CMK (cell line): ENCODE measurements around the gene OVCA2.

ENCODE experiments used
- DNase-seq: peaks from one replicate; pipeline ENCODE4 v3.0.0-alpha.2; 2010; ENCODE audit warnings: low read depth

Gene OVCA2

DNA sequence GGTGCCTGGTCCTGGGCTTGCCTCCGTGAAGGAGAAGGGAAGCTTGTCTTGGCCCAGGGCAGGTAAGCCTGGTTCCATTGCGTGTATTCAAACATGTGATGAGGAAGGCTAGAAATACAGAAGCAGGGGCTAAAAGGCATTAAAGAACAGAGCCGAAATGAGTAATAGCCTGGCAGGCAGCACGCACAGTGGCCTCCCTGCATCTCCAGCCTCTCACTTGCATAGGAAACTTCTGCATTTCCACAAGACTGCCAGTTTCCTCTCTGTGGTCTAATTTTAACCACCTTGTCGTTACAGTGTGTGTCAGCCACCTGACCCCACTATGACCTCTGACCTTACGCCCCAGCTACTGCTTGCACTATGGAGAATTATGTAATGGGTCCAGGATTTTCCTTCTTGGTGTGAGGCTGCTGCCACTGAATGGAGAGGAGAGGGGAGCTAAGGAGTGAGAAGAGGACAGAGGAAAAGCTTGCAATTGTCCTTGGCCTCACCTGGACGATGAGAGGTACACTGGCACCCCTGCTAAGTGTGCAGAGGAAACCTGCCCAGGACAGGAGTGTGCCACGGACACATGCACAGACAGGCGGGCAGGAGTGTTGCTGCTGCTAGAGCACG, 45.9 kb downstream of the OVCA2 start:
- DNase-seq: no peak

DNA sequence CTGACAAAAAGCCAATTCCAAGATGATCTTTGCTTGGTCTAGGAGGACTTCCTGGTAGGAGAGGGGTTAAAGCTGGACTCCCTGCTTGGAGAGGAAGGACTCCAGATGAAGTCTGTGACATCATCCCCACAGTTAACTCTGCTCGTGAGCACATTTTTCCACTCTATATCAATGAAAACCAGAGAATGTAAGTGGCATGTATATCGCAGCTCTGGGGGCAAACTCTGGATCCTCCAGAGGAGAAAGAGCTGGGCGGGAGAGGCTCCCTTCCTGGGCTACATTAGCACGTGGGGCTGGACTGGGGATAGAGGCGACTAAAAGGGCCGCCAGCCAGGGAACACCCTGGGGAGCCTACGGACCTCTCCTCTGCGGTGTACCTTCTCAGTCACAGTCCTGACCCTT, 47.2 kb downstream of the OVCA2 start:
- no peak for DNase-seq

DNA sequence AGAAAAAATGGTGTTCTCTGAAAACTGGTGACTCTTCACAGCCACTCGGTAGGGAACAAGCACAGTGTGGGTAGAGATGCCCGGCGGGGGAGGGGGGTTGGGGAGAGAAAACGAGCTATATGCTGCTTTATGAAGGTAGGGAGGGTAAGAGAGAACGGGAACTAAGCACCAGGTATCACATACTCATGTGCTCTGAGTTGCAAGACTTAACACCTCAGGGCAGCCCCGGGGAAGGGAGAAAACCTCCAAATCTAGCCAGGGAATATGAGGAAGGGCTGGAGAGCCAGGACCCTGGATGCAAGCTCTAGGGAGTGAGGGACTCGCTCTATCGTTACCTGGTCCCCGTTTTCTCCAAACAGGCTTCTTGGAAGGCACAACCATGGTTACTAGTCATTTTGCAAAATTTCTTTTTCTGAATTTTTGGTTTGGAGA, 48.4 kb downstream of the OVCA2 start:
- DNase-seq: no peak

DNA sequence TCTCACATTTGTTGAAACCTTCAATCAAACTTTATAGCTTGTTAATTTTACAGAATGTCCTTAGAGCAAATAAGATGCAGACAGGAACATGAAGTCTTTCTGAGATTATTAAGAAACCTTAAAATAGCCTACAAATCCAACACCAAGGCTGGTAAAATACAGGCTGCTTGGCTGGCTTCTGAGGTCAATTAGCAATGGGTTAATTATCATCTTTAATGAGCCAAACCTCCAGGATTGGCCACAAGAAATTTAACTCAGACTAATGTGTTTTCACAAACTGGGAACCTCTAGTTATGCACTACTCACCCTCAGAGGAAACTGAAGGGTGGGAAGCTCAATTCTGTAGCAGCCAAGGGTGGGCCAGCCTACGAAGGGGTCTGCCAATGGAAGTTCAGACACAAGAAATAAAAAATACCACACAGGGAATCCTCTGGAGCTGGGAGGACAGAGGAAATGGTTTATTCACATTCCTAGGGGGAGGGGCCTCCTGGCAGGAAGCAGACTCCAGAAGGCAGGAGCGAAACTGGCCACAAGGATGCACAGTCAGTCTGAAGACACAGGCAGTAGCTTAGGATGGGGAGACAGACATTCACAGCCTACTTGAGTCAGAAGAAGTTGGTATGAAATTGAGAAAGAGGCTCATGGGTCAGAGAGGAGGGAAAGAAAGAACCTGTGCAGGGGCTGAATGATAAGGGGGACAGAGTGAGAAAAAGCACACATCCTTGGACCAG, 49.1 kb downstream of the OVCA2 start:
- DNase-seq: no peak

DNA sequence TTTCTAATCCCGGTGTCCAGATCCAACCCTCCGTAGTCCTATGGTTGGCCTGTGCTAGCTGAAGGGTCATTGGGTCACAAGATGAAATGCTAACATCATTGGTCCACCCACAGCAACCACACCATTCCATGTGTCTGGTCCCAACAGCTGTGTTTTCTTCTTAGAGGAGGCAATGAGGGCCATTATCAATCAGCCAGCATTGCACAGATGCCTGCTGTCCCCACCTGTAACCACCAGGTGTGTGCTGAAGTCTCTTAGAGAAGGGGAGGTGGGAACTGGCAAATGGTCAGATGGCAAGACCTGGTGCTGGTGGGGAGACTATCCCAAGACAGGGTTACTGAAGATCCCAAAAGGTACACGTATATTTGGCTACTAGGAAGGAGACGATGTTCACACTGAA, 50.4 kb downstream of the OVCA2 start:
- no peak for DNase-seq
